Cardiac fibroblast (primary cell): ENCODE data around the gene MROH2A.

Source experiments
- DNase-seq, 2 donors: peaks; one replicate each; pipeline versions ENCODE4 v3.0.0 to v3.0.0-alpha.2; 2010; ENCODE audit warnings: low read depth in 2 of 2
- H3K4me3 ChIP-seq, 2 donors: replicated peaks in 1 of 2; 1 replicate in 1 of 2; 2 replicates in 1 of 2; pipeline ENCODE4 v1.5.1; 2011; ENCODE audit warnings: low read depth in 2 of 2, low read length in 2 of 2, mild to moderate bottlenecking in 2 of 2, moderate library complexity in 1 of 2
- TF ChIP-seq, protein P1 (sequence below): IDR thresholded peaks from one replicate; pipeline ENCODE4 v1.5.1; 2011; ENCODE audit warnings: low read depth, mild to moderate bottlenecking, low read length, inconsistent platforms

MROH2A gene

DNA sequence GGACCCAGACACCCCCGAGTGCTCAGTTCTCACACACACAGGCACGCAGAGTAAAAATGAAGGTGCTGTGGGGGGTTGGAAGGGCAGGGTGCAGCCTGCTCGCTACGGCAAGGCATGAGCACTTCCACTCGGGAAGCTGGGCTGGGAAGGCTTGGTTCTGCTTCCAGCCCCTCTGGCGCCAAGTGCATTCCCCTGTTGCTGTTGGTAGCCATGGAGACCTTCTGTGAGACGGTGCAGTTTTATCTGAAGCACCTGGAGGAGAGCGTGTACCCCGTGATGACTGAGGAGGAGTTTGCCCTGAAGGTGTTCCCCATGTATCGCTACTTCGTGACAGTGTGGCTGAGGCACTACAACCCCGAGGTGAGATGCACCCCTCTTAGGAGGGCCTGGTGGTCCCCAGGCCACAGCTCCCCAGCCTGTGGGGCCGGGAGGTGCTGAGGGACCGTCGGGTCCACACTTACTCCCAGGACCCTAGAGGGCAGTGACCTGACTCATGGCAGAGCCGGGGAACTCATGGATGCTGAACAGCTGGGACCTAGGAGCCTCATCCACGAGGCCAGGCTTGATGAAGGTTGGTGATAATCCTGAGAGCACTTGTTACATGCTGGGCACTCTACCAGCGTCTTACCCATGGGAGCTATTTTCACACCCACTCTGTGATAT, 15.5 kb downstream of the MROH2A start:
- no peak for DNase-seq
- H3K4me3 ChIP-seq: no peak overlapping the region
- TF ChIP-seq, protein P1, sequence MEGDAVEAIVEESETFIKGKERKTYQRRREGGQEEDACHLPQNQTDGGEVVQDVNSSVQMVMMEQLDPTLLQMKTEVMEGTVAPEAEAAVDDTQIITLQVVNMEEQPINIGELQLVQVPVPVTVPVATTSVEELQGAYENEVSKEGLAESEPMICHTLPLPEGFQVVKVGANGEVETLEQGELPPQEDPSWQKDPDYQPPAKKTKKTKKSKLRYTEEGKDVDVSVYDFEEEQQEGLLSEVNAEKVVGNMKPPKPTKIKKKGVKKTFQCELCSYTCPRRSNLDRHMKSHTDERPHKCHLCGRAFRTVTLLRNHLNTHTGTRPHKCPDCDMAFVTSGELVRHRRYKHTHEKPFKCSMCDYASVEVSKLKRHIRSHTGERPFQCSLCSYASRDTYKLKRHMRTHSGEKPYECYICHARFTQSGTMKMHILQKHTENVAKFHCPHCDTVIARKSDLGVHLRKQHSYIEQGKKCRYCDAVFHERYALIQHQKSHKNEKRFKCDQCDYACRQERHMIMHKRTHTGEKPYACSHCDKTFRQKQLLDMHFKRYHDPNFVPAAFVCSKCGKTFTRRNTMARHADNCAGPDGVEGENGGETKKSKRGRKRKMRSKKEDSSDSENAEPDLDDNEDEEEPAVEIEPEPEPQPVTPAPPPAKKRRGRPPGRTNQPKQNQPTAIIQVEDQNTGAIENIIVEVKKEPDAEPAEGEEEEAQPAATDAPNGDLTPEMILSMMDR: no peak

DNA sequence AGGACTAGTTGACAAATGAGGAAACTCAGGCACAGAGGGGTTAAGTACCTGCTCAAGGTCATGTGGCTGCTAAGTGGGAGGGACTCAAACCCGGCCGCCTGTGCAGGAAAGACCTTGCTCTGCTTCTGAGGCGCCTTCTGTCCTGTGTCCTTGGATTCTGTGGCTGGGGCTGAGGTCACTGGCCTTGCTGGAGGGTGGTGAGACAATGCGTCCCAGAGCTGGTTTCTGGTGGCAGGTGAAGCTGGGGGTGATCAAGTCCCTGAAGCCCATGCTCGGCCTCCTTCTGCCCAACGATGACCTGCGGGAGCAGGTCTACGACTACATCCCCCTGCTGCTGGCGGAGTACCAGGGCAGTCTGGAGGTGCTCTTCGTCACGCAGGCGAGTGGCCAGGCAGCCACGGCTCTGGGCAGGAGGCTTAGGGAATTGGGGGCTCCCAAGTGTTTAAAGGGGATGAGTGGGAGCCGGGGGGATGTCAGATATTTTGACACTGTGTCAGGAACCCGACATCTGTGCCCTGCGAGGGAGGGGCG, 16.1 kb downstream of the MROH2A start:
- TF ChIP-seq, protein P1: no peak
- no peak for DNase-seq
- no peak overlapping the region for H3K4me3 ChIP-seq

DNA sequence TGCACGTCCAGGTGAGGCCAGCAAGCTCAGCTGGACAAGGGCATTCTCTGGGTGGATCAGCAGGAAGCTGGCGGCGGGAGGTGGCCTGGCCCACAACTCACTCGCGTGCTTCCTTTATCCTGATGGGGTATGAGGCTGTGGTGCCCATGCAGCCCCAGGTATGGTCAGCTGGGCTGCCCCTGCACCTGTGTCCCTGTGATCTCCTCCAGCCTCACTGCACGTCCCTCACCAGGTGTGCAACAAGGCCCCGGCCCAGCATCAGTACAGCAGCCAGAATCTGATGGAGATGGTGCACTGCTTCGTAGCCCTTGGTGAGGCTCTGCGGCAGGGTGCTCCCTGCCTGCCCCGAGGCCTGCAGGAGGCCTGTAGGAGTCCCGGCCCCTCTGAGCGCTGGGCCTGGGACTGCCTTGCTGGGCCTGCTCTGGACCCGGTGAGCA, 17.6 kb downstream of the MROH2A start:
- no peak overlapping the region for H3K4me3 ChIP-seq
- TF ChIP-seq, protein P1: no peak
- no peak for DNase-seq

DNA sequence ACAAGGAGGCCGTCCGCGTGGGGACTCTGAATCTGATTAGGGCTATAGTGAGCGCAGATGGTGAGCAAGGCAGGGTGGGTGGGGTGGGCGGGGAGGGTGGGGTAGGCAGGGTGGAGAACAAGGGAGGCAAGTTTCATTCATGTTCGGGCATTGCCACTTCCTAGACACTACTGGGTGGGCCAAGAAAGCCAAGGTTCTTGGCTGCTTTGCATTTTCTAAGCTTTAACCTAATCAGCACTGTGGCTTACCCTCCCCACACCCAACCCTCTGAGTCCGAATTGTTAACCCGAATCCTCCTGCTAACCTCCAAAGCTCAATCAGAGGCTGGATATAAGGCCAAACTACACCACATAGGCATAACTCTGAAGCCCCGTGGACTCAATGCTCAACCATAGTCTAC, 18.1 kb downstream of the MROH2A start:
- DNase-seq: no peak
- TF ChIP-seq, protein P1: no peak
- H3K4me3 ChIP-seq: no peak overlapping the region

DNA sequence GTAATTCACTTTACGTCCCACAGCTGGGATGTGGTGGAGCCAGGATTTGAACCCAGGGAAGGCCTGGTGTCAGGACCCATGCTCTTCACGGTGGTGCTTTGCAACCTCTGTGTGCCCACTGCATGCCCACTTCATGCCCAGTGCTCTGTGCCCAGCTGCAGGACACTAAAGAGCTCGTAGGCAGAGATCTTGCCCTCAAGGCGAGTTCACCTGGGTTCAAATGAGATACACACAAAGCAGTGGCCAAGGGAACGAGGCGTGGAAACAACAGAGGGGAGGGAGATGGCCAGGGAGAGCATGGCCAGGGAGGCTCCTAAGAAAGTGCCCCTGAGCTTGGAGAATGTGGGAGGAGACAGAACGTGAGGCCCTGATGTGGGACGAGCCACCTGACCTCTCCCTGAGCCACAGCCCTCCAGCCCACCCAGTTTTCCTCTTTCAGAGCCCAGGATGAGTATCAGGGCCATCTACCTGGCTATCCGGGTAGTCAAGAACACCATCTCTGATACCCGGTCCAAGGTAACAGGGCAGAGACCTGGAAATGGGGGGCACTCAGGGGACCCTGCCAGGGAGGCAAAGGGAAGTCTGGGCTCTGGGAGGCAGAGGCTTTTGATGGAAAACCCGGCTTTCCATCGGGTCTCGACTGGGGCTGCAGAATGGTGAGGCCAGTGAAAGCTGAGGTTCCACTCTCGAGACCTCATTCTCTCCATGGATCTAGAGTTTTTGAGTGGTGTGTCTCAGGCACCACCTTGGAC, 20.4 kb downstream of the MROH2A start:
- no peak overlapping the region for H3K4me3 ChIP-seq
- no peak for DNase-seq
- TF ChIP-seq, protein P1: no peak

DNA sequence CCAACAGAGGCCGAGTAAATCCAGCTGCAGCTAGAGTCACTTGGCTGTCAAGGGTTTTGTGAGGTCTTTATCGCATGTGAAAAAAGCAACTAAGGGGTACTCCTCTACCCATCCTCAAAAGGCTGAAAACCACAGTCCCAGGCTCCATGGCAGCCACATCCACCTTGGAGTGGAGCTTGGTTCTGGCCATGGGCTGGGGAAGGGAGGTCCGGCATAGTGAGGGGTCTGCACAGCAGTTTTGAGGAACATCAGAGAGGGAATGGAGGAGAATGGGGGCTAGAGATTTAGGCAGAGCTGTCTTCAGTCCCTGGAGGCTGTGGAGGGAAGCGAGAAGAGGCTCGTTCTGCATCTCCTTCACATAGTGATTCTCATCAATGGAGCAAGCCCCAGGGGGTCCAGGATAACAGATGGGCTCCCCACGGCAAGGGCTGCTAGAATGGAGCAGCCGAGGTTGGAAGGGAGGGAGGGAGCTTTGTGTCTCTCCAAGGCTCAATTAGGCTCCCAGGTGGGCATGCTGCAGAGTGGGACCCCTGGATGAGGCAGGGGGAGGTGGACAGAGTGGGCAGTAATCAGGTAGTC, 21.0 kb downstream of the MROH2A start:
- TF ChIP-seq, protein P1: no peak

More for the DNA sequence above, 21.0 kb downstream of the MROH2A start:
- DNase-seq: no peak
- no peak overlapping the region for H3K4me3 ChIP-seq
